PFSK-1 (cell line): ENCODE measurements around the gene FERMT1.

ENCODE experiments used
- FOXP2 ChIP-seq: optimal IDR thresholded peaks from 2 replicates; pipeline ENCODE3; 2011; ENCODE audit warnings: borderline replicate concordance, control low read depth, inconsistent platforms; ENCODE audit not compliant: insufficient read depth; ENCODE audit errors: extremely low read length, extremely low read depth
- POLR2AphosphoS5 ChIP-seq: IDR thresholded peaks from 2 replicates; pipeline ENCODE4 v1.6.1; 2012; ENCODE audit warnings: low read depth, mild to moderate bottlenecking, control low read depth, low read length, moderate library complexity
- SIN3A ChIP-seq: IDR thresholded peaks from 2 replicates; pipeline ENCODE4 v1.6.1; 2012; ENCODE audit warnings: mild to moderate bottlenecking, low read length, moderate library complexity, borderline replicate concordance; ENCODE audit not compliant: insufficient read depth
- TAF1 ChIP-seq: IDR thresholded peaks from 2 replicates; pipeline ENCODE4 v1.6.1; 2012; ENCODE audit warnings: low read length, control low read depth, borderline replicate concordance; ENCODE audit not compliant: insufficient read depth
- TF ChIP-seq, protein P1 (sequence below), 2 experiments: IDR thresholded peaks; 2 replicates each; pipeline versions ENCODE4 v1.6.1 to v1.8.0; 2011 to 2012; ENCODE audit warnings: low read depth in 2 of 2, low read length in 2 of 2, control low read depth in 1 of 2, inconsistent platforms in 1 of 2, mild to moderate bottlenecking in 1 of 2, moderate library complexity in 1 of 2; ENCODE audit not compliant: insufficient read depth in 1 of 2

The FERMT1 gene

DNA sequence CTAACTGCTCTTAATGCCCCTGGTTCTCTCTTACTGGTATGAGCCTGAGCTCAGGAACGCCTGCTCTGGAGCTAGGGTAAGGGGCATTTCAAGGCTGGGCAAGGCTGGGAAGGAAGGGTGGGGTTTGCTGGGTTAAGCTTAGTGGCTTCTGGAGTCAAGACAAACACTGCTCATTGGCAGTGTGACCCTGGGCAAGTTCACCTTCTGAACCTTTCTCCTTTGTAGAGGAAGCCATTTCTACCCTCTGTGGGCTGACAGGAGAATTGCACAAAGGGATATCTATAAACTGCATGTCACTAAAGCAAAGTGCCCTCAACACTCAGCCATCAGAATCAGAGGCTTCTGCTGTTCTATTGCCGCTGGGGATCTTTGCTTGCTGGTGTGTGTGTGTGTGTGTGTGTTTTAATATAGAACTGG, 48.7 kb downstream of the FERMT1 start:
- TF ChIP-seq, protein P1, sequence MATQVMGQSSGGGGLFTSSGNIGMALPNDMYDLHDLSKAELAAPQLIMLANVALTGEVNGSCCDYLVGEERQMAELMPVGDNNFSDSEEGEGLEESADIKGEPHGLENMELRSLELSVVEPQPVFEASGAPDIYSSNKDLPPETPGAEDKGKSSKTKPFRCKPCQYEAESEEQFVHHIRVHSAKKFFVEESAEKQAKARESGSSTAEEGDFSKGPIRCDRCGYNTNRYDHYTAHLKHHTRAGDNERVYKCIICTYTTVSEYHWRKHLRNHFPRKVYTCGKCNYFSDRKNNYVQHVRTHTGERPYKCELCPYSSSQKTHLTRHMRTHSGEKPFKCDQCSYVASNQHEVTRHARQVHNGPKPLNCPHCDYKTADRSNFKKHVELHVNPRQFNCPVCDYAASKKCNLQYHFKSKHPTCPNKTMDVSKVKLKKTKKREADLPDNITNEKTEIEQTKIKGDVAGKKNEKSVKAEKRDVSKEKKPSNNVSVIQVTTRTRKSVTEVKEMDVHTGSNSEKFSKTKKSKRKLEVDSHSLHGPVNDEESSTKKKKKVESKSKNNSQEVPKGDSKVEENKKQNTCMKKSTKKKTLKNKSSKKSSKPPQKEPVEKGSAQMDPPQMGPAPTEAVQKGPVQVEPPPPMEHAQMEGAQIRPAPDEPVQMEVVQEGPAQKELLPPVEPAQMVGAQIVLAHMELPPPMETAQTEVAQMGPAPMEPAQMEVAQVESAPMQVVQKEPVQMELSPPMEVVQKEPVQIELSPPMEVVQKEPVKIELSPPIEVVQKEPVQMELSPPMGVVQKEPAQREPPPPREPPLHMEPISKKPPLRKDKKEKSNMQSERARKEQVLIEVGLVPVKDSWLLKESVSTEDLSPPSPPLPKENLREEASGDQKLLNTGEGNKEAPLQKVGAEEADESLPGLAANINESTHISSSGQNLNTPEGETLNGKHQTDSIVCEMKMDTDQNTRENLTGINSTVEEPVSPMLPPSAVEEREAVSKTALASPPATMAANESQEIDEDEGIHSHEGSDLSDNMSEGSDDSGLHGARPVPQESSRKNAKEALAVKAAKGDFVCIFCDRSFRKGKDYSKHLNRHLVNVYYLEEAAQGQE (IDR thresholded peaks at IDR 0.05; ENCODE audit: insufficient read depth in 1 of 2, low read depth in 2 of 2, low read length in 2 of 2), result no peak
- TF ChIP-seq FOXP2, result no peak
- no peak for TF ChIP-seq SIN3A
- no peak for TF ChIP-seq TAF1
- no peak for TF ChIP-seq POLR2AphosphoS5

- TF ChIP-seq POLR2AphosphoS5 (no peak), TAF1 (no peak)
Observed at GRCh38 chr20:6070829-6071695, 51.8 kb downstream of the FERMT1 start.

GRCh38 chr20:6069669-6070068, 53.2 kb downstream of the FERMT1 start:
- TF ChIP-seq SIN3A (no peak), POLR2AphosphoS5 (no peak), TAF1 (no peak), FOXP2 (no peak)
- TF ChIP-seq, protein P1 (IDR thresholded peaks at IDR 0.05; ENCODE audit: insufficient read depth in 1 of 2, low read depth in 2 of 2, low read length in 2 of 2), result no peak

GRCh38 chr20:6067763-6068318, 55.0 kb downstream of the FERMT1 start:
- TF ChIP-seq POLR2AphosphoS5, result no peak
- no peak for TF ChIP-seq FOXP2
- TF ChIP-seq SIN3A, result no peak
- TF ChIP-seq, protein P1 (IDR thresholded peaks at IDR 0.05; ENCODE audit: insufficient read depth in 1 of 2, low read depth in 2 of 2, low read length in 2 of 2), result no peak
- TF ChIP-seq TAF1, result no peak

GRCh38 chr20:6066582-6066981, 56.2 kb downstream of the FERMT1 start:
- TF ChIP-seq TAF1 (no peak), POLR2AphosphoS5 (no peak), FOXP2 (no peak), SIN3A (no peak)
- TF ChIP-seq, protein P1 (IDR thresholded peaks at IDR 0.05; ENCODE audit: insufficient read depth in 1 of 2, low read depth in 2 of 2, low read length in 2 of 2), result no peak
